Body of pancreas (tissue), 4 donors: ENCODE results near the gene RPS6KA2.

ENCODE experiments used
- POLR2A ChIP-seq, 3 donors: fragments of 450-650 bp; IDR thresholded peaks; one replicate each; pipeline ENCODE4 v1.6.1; 2016; ENCODE audit warnings: antibody characterized with exemption in 3 of 3, mild to moderate bottlenecking in 2 of 3
- TF ChIP-seq, protein P1 (sequence below), 7 experiments: fragments of 450-650 bp in 4 of 7; fragments of 200-600 bp in 3 of 7; sonication (generic) in 3 of 7; IDR thresholded peaks; one replicate each; pipeline ENCODE4 v1.5.1; 2016 to 2019; ENCODE audit warnings: antibody characterized with exemption in 7 of 7

GRCh38 chr6:166664135-166664534 lies 37.1 kb upstream of the RPS6KA2 start:
- TF ChIP-seq, protein P1, sequence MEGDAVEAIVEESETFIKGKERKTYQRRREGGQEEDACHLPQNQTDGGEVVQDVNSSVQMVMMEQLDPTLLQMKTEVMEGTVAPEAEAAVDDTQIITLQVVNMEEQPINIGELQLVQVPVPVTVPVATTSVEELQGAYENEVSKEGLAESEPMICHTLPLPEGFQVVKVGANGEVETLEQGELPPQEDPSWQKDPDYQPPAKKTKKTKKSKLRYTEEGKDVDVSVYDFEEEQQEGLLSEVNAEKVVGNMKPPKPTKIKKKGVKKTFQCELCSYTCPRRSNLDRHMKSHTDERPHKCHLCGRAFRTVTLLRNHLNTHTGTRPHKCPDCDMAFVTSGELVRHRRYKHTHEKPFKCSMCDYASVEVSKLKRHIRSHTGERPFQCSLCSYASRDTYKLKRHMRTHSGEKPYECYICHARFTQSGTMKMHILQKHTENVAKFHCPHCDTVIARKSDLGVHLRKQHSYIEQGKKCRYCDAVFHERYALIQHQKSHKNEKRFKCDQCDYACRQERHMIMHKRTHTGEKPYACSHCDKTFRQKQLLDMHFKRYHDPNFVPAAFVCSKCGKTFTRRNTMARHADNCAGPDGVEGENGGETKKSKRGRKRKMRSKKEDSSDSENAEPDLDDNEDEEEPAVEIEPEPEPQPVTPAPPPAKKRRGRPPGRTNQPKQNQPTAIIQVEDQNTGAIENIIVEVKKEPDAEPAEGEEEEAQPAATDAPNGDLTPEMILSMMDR (IDR thresholded peaks at IDR 0.05) = no peak
- no peak for TF ChIP-seq POLR2A (IDR thresholded peaks at IDR 0.05)
